Panc1 (cell line): ENCODE measurements around the gene RAP1GAP.

ENCODE experiments used
- CTCF ChIP-seq: fragments of 450-650 bp; IDR thresholded peaks from 2 replicates; pipeline ENCODE4 v1.5.1; 2017; ENCODE audit warnings: mild to moderate bottlenecking
- POLR2AphosphoS5 ChIP-seq: IDR thresholded peaks from 2 replicates; pipeline ENCODE4 v1.6.1; 2012; ENCODE audit warnings: mild to moderate bottlenecking, low read depth, low read length, moderate library complexity
- TF ChIP-seq, protein P1 (sequence below), 2 experiments: IDR thresholded peaks; 2 replicates each; pipeline ENCODE4 v1.6.1; 2011 to 2012; ENCODE audit warnings: low read depth in 2 of 2, control low read depth in 1 of 2, low read length in 1 of 2, mild to moderate bottlenecking in 1 of 2, moderate library complexity in 1 of 2; ENCODE audit not compliant: insufficient read depth in 1 of 2

GRCh38 chr1:21696931-21697330 lies 27.8 kb upstream of the RAP1GAP start:
- no peak for TF ChIP-seq CTCF
- TF ChIP-seq POLR2AphosphoS5, result no peak
- TF ChIP-seq, protein P1, sequence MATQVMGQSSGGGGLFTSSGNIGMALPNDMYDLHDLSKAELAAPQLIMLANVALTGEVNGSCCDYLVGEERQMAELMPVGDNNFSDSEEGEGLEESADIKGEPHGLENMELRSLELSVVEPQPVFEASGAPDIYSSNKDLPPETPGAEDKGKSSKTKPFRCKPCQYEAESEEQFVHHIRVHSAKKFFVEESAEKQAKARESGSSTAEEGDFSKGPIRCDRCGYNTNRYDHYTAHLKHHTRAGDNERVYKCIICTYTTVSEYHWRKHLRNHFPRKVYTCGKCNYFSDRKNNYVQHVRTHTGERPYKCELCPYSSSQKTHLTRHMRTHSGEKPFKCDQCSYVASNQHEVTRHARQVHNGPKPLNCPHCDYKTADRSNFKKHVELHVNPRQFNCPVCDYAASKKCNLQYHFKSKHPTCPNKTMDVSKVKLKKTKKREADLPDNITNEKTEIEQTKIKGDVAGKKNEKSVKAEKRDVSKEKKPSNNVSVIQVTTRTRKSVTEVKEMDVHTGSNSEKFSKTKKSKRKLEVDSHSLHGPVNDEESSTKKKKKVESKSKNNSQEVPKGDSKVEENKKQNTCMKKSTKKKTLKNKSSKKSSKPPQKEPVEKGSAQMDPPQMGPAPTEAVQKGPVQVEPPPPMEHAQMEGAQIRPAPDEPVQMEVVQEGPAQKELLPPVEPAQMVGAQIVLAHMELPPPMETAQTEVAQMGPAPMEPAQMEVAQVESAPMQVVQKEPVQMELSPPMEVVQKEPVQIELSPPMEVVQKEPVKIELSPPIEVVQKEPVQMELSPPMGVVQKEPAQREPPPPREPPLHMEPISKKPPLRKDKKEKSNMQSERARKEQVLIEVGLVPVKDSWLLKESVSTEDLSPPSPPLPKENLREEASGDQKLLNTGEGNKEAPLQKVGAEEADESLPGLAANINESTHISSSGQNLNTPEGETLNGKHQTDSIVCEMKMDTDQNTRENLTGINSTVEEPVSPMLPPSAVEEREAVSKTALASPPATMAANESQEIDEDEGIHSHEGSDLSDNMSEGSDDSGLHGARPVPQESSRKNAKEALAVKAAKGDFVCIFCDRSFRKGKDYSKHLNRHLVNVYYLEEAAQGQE (IDR thresholded peaks at IDR 0.05; ENCODE audit: insufficient read depth in 1 of 2, low read depth in 2 of 2, low read length in 1 of 2), result no peak
